Right renal pelvis (tissue), 4 donors: ENCODE results near the gene PPP1R9A. TPM values are rescaled to one million over a fixed set of nuclear protein-coding genes. Genes with fewer than 3 reads are reported as not detected.
A peak's percentile ranks its signal among the peaks of the same experiment; 100 is the strongest.

Experiments
- DNase-seq, 4 donors: peaks; one replicate each; pipeline ENCODE4 v3.0.0-alpha.2; 2013; ENCODE audit warnings: low read depth in 4 of 4, low spot score in 3 of 4, missing footprints in 1 of 4
- polyA plus RNA-seq, 4 donors: library from polyadenylated mRNA; unstranded; fragments of 120-200 nt; gene quantifications; one replicate each; pipeline ENCODE4 v1.2.1, GENCODE V29; 2013; ENCODE audit not compliant: insufficient read length in 4 of 4

PPP1R9A gene
- polyA plus RNA-seq, 4 donors: 27.1 to 33.2 (median 30.4) TPM

GRCh38 chr7:95240921-95241320 is 333.5 kb downstream of the PPP1R9A start:
- no peak for DNase-seq

GRCh38 chr7:95242266-95242665 is 334.9 kb downstream of the PPP1R9A start:
- no peak for DNase-seq

GRCh38 chr7:95244616-95245015 is 337.2 kb downstream of the PPP1R9A start:
- DNase-seq: no peak

GRCh38 chr7:95245828-95246500 is 338.6 kb downstream of the PPP1R9A start:
- peak in 2 of 4 donors; percentile 14 to 23 for DNase-seq

- DNase-seq: peak; percentile 68 to 88 (median 80)
Measured at GRCh38 chr7:95246831-95247370, 339.5 kb downstream of the PPP1R9A start.

- DNase-seq: no peak
Measured at GRCh38 chr7:95250571-95250970, 343.2 kb downstream of the PPP1R9A start.

GRCh38 chr7:95251966-95252365 is 344.6 kb downstream of the PPP1R9A start:
- DNase-seq: no peak

GRCh38 chr7:95253986-95254385 is 346.6 kb downstream of the PPP1R9A start:
- DNase-seq: no peak

- no peak for DNase-seq
Measured at GRCh38 chr7:95255691-95256090, 348.3 kb downstream of the PPP1R9A start.

GRCh38 chr7:95261895-95262415 is 354.6 kb downstream of the PPP1R9A start:
- no peak for DNase-seq

- DNase-seq: no peak
Measured at GRCh38 chr7:95262875-95263274, 355.5 kb downstream of the PPP1R9A start.

- no peak for DNase-seq
Measured at GRCh38 chr7:95263785-95264362, 356.5 kb downstream of the PPP1R9A start.

- DNase-seq: no peak
Measured at GRCh38 chr7:95264363-95264891, 357.0 kb downstream of the PPP1R9A start.

- no peak for DNase-seq
Measured at GRCh38 chr7:95265634-95266033, 358.2 kb downstream of the PPP1R9A start.

GRCh38 chr7:95267754-95268153 is 360.4 kb downstream of the PPP1R9A start:
- no peak for DNase-seq

- DNase-seq: no peak
Measured at GRCh38 chr7:95269640-95270039, 362.2 kb downstream of the PPP1R9A start.

GRCh38 chr7:95276114-95276513 is 368.7 kb downstream of the PPP1R9A start:
- DNase-seq: no peak

- no peak for DNase-seq
Measured at GRCh38 chr7:95279417-95279816, 372.0 kb downstream of the PPP1R9A start.

- DNase-seq: no peak
Measured at GRCh38 chr7:95286096-95286495, 378.7 kb downstream of the PPP1R9A start.

- no peak for DNase-seq
Measured at GRCh38 chr7:95290166-95290830, 382.9 kb downstream of the PPP1R9A start.

- DNase-seq: no peak
Measured at GRCh38 chr7:95295397-95295796, 388.0 kb downstream of the PPP1R9A start.
